HG02642 (cell line): Measurements from ENCODE around the gene KLHDC10.
"Not testable (repeated sequence)": the region's sequence is repeated elsewhere in the genome, so short reads cannot be mapped to it uniquely, and the experiment has no call there.

Experiments used
- ATAC-seq: cut with Tn5 transposase; IDR thresholded peaks from one replicate; pipeline ENCODE4 v1.9.1; 2021; ENCODE audit warnings: mild to moderate bottlenecking; ENCODE audit not compliant: unreplicated experiment, poor library complexity

KLHDC10 gene

DNA sequence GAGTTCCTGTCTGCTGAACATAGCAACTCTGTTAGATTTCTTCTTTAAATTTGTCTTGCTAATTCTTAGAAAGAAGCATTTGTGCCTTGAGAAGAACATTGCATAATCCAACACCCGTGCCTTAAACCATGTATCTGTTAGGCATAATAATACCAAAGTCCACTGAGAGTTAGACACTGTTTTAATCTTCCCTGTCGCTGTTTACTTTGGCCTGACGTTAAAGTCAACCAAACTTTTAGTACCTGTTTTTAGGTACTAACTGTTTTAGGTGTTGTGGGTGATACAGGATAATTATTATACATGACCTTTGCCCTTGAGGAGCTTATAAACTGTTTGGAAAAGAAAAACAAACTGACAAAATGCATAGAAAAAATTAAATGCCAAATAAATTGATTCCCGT is 43.6 kb downstream of the KLHDC10 start:
- ATAC-seq: no peak

DNA sequence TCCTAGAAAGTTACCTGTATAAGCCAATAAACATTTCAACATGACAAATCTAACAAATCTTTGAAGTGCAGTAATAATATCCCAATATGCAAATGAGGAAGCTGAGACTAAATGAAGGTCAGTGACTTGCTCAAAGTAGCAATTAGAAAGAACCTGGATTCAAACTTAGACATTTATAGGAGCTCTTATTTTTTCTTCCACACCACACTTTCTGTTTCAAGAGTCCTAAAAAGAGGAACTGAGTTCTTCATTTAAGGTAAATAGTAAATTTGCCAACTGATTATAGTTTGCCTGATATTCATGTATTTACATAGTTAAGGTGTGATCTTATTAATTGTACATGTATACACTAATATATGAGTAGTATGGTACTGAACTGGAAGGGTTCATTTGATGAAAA is 44.0 kb downstream of the KLHDC10 start:
- ATAC-seq: no peak

DNA sequence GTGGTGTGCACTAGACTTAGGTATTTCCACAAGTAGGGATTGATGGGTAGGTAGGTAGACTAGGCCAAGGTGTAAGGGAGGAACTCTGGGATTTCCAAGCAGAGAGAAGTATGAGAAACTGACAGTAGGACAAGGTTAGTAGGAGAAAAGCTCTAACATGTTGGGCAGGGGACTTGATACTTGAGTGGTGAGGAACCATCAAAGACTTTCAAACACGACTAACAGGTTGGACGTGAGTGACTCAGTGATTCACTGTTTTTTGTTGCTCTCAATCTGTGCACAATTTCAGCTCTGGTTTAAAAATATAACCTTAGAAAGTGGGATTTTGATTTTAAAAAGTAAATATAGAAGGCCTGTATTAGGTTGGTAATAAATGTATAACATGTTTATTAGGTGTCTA is 44.4 kb downstream of the KLHDC10 start:
- ATAC-seq: no peak

DNA sequence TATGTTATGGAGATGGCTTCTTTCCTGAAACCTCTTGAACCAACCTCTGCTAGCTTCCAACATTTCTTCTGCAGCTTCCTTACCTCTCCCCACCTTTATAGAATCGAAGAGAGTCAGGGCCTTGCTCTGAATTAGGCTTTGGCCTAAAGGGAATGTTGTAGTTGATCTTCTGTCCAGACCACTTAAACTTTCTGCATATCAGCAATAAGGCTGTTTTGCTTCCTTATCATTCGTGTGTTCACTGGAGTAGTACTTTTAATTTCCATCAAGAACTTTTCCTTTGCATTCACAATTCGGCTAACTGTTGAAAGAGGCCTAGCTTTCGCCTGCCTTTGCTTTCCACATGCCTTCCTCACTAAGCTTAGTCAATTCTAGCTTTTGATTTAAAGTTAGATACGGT is 48.0 kb downstream of the KLHDC10 start:
- ATAC-seq: no peak

DNA sequence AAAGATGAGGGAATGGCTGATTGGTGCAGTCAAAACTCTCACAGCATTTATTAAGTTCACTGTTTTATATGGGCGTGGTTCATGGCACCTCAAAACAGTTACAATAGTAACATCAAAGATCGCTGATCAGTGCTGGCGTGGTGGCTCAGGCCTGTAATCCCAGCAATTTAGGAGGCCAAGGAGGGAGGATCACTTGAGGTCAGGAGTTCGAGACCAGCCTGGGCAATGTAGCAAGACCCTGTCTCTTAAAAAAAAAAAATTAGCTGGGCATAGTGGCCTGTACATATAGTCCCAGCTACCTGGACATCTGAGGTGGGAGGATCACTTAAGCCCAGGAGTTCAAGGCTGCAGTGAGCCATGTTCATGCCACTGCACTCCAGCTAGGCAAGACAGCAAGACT is 48.5 kb downstream of the KLHDC10 start:
- ATAC-seq: no peak

DNA sequence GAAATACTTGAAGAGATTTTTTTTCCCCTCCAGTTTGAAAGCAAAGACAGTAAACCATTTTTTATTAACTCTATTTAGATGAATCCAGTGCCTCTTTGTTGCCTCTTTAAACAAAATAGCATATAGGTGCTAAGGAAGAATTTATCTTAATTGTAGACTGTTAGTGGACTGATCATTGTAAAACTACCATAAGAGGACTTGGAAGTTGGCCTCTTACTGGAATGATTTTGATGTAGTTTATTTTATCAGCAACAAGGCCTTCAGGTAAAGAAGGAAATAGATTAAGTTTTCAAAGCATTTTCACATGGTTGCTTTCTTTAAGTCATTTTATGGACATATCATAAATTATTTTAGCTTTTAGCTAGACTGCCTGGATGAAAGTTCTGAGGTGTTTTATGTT is 53.2 kb downstream of the KLHDC10 start:
- no peak for ATAC-seq

DNA sequence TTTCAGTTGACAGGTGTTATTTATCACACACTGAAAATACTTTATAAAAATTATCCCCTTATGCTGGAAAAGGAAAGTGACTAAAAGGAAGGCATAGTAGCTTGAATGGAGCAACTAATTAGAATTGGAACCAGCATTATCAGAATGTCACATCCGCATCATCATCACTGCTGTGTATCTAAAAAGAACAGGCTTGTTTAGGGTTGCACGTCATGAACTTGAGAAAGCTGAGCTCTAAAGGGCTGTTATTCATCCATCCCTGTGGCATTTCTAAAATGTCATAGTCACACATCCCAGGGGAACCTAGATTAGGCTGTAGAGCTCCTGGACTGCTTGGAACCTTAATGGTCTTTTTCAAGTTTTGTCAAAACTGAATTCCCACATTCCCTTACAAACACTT is 54.4 kb downstream of the KLHDC10 start:
- no peak for ATAC-seq

DNA sequence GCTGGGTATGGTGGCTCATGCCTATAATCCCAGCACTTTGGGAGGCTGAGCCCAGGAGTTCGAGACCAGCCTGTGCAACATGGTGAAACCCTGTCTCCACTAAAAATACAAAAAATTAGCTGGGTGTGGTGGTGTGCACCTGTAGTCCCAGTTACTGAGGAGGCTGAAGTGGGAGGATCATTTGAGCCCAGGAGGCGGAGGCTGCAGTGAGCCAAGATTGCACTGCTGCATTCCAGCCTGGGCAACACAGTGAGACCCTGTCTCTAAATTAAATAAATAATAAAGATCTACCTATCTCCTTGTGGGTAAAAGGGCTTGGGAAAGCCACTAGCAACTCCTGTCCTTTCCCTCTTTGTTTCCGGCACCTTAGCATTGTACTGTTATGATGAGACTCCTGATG is 56.5 kb downstream of the KLHDC10 start:
- ATAC-seq: not testable (repeated sequence)

DNA sequence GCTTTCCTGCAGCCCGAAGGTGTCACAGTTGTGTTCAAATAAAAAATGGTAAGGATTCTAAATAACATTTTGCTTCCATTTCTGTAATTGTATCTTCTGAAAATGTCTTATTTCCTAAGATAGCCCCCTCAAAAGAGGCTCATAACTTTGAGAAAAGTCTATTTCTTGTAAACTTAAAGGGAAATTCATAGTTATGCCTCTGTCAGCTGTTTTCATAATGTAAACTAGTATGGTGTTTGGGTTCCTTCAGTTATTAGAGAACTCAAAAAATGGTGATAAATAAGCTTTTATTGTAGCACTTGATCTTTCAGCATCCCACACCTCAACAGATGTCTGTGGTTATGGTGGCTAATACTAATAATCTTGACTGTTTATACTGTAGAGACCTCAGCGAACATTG is 57.1 kb downstream of the KLHDC10 start:
- no peak for ATAC-seq

DNA sequence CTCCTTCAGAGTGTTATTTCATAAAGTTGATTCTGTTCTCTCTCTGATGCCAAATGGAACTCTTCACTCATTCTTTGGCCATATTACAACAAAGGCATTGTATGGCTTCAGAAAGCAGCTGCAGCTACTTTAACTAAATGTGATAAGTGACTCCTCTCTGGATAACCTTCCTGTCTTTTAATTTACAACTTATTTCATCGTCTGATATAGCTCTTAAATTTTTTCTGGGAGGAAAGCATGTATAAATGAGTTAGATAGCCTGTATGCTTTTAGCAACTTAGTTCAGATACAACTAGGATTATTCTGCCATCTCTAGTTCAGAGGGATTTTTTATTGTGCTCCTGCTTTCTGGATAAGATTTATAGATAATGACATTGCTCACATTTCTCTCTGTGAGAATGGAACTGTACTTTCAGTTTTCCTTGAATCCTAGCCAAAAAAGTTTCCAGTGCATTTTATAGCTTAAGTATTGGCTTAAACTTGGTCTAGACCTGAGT is 57.5 kb downstream of the KLHDC10 start:
- ATAC-seq: no peak

DNA sequence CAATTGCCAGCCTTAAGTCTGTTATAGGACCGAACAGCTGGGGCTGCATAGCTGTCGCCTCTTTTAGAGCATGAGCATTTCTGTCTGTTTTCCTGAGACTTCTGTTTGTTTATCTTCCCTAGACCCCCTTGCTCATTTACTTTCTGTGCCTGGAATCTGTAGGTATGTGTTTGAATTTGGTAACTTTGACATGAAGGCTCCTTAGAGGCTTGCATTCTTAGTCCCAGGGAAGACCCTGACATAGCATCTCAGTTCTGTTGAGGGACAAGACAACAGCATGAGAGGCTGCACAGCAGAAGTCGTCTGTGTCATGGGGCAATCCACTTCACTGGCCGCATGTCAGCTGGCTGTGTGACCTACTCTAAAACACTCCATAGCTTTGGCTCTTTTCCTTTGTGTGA is 58.7 kb downstream of the KLHDC10 start:
- ATAC-seq: no peak

DNA sequence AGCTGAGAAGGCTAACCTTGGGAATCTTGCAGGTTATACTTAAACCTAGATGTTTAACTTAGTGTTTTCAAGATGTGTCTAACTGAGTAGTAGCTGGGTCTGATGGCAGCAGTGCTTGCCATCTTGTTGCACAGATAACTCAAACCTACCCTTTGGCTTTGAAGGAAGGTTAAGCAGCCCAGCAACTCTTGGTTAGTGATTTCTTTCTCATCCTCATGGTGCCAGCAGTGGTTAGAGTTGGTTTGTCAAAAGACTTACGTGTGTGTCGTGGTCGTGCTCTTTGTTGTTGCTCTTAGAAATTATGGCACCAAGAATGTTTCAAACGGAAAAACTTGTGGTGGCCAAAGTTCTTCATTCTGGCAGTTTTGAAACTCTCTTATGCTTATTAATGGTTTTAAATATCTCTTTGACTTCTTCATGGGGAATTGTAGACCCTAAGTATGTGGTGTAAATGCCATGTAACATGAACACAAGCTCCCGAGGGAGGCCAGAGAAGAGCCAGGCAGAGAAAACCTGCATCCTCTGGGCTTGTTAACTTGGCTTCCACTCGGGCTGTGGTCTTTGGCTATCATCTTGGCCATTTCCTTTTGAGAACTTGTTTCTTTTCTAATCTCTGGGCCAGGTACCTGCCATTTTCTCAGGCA is 61.0 kb downstream of the KLHDC10 start:
- ATAC-seq: no peak

DNA sequence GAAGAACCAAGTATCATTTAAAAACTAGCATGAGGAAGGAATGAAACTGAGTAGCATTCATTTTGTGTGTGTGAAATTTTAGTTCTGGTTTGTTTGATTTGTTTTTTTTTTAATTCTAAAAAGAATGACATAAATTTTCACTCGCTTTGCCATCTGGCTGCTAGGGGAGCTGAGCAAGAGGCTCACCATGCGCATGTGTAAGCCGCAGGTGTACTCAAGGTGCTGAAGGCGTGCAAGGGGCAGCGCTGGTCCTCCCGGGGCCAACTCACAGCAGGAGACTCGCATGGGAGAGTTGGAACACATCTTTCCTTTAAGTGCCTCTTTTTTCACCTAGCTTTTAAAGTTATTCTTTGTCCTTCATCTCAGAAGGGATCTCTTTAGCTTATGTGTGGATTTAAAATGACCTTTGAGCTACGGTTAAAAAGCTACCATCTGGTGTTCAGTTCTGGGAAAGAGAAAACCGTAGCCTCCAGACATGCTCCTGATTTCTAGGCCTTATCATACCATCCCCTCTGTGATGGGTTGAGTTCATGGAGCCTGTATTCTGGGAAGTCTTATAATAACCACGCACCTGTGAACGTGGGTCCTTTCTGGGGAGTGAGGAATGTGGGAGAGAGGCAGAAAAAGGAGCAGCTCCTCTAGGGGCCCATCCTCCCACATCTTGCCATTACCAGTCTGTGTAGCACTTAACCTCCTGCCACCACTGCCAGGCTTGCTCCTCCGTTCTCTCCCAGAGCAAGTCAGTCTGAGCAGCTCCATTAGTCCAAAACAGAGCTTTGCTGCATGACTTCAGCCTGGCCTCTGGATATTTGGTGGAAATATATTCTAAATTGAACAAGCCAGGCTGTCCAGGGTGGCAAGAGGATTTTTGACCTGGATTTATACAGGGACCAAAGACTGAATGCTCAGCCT is 61.9 kb downstream of the KLHDC10 start:
- ATAC-seq: no peak

DNA sequence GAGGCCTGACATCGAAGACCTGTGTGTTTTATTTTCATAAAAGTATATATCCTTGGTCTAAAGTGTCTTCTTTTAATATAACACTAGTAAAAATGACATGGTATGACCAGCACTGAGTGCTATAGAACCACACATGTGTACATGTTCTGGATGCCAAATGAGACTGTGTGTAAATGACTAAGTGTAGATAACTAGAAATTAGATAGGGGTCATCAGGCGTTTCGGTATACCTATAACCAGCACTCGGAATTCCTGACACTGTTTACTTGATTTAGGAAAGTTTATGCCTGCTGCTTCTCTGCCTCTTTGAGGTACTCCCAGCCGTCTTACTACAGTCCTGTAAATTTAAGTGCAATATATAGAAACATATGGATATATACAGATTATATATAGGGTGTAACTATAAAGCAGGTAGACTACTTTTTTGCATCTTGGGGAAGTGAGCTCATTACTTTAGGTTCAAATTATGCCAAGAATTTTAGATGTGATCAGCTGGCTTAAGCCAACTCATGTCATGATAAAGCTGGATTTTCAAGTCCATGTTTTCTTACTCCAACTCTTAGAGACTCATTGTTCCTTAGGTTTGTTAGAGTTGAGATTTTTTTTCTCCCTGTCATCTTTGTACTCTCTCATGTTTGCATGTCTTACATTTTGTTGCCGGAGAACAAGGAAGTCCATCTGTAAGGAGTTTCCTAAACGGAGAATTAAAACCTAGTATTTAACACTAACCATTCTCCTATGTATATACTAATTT is 62.9 kb downstream of the KLHDC10 start:
- no peak for ATAC-seq

DNA sequence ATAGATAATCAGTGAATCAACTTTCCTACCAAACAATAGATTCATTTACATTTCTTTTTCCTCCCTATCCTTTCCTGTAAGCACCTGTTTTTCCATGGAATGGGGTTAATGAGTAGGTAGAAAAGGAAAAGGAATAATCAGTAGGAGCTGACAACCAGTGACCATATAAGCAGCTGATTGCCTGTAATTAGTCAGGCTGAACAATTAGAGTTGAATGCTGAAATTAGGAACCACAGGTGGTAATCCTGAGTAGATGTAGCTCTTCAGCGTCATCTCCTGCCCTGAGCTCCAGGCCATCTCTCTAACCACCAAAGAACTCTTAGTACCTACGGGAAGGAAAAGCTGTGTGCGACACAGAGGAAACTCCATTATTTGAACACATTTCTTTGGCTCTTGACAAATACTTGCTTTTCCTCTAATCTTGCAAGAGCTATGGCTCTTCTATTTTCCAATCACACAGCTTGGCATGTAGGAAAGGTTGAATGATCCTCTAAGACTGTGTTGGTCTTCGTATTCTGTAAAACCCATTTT is 63.8 kb downstream of the KLHDC10 start:
- ATAC-seq: no peak

DNA sequence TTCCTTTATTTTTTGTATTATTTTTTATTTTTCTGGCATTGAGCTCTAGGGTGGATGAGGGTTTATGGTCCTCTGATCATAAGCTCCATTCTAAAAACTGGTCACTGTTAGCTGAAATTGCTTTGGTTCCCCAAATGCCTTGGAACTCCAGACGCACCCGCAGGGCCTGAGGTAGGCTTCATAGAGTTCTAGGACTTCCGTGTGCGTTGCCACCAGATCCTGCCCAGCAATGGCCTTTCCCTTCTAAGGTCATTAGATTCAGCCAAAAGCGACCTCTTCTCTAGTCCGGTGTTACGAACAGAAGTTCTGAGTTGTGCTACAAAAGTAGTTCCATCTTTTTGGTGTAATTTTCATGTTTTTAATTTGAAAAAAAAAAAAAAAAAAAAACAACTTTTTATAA is 64.4 kb downstream of the KLHDC10 start:
- ATAC-seq: no peak

DNA sequence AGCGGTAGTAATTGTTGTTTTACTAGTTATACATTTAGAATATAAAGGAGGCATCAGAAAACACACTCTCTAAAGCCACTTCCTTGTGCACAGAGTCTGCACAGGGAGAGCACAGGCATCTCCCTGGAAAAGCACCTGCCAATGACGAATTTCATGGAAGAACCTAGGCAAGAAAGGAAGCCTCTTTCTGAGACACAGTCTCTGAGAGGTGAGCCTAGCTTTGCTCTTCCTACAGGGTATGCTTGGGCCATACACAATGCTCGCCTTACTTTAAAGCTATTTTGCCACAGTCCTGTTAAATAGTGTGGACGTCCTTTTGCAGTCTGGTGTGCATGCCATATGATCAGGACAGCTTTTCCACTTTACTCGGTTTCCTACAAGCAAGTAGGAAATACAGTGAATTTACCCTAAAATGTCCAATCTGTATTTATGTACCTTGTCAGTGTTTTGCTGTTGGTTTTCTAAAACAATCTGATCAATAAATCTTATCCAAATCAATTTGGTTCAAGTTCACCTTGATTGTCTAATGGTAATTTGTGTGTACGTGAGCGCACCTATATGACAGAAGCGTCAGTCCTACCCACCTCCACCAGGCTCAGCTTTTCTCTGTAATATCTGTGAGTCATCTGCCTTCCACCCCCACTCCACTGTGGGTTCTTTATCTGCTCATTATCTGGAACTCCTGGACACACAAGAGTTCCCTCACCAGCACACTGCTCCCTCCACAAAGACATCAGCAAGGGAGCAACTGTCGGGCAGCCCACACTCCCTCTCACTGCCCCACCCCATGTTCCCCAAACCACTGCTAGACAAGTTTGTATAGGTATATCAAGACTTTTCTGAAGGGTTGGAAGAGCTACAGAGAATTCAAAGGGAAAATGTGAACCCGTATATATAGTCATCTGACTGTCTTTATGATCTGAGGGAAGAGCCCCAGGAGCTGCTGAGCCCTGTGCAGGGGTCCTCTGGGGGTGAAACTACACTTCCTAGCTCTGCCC is 65.2 kb downstream of the KLHDC10 start:
- ATAC-seq: no peak

DNA sequence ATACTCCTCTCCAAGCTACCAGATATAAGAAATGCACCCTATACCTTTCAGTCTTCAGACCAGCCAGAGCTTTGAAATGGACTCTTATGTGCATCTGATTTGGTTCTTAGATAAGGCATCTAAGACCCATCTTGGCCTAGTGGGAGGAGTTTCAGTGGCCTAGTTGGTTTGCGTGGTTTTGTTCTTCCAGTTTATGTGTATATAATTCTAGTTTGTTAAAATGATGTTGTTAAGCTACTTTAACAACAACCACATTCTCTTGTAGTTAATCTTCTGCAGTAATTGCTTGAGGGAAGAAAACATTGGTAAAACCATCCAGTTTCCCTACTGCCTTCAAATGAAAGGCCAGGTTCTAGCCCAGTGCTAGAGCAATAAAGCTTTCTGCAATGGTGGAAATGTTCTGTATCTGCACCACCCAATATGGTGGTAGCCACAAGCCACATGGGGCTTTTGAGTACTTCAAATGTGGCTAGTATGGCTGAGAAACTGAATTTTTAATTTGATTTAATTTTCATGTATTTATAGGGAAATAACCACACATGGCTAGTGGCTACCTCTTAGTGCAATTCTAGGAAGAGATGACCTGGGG is 66.3 kb downstream of the KLHDC10 start:
- no peak for ATAC-seq

DNA sequence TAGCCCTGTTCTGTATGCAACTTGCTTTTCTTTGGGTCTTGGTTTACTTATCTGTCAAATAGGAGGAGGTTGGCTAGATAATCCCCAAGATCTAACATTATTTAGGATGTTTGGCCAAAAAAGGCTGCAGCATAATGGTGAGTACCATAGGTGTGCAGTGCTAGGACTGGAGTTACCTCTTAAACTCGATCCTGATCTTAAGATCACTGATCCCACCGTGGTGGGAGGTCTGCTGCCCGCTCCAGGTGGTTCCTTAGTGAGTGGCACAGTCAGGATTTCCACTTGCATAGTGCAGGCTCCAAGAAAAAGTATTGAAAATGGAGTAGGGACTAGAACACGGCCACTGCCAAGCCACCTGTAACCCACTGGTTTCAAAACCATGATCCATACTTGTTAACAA is 66.9 kb downstream of the KLHDC10 start:
- no peak for ATAC-seq
